ENCODE measurements around the gene TIMMDC1. TPM values are rescaled to one million over a fixed set of nuclear protein-coding genes. Genes with fewer than 3 reads are reported as not detected.

Gene TIMMDC1
- total RNA-seq, 4 donors from 2014 or later: 25.7 to 50.8 (median 35.0) TPM

DNA sequence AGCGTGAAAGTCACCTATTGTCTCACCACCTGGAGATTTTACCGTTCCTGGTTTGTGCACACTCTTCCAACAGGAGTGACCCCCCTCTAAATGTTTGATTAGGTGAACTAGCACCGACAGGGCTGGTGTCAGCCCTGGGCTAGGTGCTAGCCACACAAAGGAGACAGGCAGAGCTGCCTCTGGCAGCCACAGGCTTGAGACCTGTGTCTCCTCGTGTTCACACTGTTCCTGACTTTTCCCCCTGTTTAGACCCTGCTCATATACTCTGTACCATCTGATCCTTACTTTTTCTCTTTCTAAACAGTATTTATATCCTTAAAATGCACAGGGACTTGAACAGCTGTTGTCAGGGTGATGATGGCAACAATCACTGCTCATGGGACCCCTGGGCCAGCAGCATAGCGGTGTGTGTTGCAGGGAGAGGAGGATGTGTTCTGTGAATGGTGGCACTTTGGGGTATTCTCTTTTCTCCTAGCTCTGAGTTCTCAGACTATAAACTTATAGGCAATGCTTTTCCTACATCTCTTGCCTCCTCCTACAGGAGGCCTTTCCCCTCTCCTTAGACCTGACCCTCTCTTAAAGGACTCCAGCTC is 55.6 kb downstream of the TIMMDC1 start:
- in situ Hi-C loops (cut with MboI; ENCODE audit: low pct_ligation_motif_present in 1 of 4, low pct_unique_long_range_greater_than_20kb in 1 of 4, low sequenced_read_pairs in 3 of 4) (no loop called here), intact Hi-C loops (cut with DNase I; ENCODE audit: low total_unique reads) (no loop called here)
- no peaks in the 10 kb centered on the region for H3K27me3 ChIP-seq
- H3K27ac ChIP-seq: no peak overlapping the region
- WGBS, 2 donors (ENCODE audit: low coverage in 1 of 2): 62 to 89% methylated on average over 3 to 5 of the region's 5 CpGs
- H3K4me1 ChIP-seq: no peaks in the 10 kb centered on the region
- DNase-seq: no peak
- H3K4me3 ChIP-seq: no peak overlapping the region
- no peaks in the 10 kb centered on the region for H3K9me3 ChIP-seq
- TF ChIP-seq, protein P1, sequence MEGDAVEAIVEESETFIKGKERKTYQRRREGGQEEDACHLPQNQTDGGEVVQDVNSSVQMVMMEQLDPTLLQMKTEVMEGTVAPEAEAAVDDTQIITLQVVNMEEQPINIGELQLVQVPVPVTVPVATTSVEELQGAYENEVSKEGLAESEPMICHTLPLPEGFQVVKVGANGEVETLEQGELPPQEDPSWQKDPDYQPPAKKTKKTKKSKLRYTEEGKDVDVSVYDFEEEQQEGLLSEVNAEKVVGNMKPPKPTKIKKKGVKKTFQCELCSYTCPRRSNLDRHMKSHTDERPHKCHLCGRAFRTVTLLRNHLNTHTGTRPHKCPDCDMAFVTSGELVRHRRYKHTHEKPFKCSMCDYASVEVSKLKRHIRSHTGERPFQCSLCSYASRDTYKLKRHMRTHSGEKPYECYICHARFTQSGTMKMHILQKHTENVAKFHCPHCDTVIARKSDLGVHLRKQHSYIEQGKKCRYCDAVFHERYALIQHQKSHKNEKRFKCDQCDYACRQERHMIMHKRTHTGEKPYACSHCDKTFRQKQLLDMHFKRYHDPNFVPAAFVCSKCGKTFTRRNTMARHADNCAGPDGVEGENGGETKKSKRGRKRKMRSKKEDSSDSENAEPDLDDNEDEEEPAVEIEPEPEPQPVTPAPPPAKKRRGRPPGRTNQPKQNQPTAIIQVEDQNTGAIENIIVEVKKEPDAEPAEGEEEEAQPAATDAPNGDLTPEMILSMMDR (IDR thresholded peaks at IDR 0.05): no peak
- TF ChIP-seq POLR2AphosphoS5 (IDR thresholded peaks at IDR 0.05): no peak
- H3K36me3 ChIP-seq: no peaks in the 10 kb centered on the region

DNA sequence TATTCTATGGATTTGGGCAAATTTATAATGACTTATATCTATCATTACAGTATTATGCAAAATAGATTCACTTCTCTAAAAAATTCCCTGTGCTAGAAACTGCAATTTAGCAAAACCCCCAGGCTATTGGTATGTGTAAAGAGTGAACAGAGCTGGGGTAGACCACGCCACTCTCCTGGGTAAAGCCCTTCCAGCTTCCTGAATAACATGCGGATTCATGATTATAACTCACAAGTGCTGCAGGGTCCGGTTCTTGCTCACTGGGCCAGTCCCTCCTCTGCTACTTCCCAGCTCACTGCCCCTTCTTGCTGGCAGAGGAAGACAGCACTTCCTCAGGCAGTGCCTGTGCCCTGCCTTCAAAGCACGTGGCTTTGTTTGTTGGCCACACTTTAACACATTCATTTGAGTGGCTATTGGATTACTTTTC is 57.0 kb downstream of the TIMMDC1 start:
- TF ChIP-seq, protein P1 (IDR thresholded peaks at IDR 0.05): no peak
- no peaks in the 10 kb centered on the region for H3K27me3 ChIP-seq
- WGBS, 2 donors (ENCODE audit: low coverage in 1 of 2): 0 to 70% methylated on average over 1 to 4 of the region's 4 CpGs
- no peaks in the 10 kb centered on the region for H3K36me3 ChIP-seq
- intact Hi-C loops (cut with DNase I; ENCODE audit: low total_unique reads) (no loop called here), in situ Hi-C loops (cut with MboI; ENCODE audit: low pct_ligation_motif_present in 1 of 4, low pct_unique_long_range_greater_than_20kb in 1 of 4, low sequenced_read_pairs in 3 of 4) (no loop called here)
- H3K4me1 ChIP-seq: no peaks in the 10 kb centered on the region
- DNase-seq: no peak
- H3K9me3 ChIP-seq: no peaks in the 10 kb centered on the region
- no peak overlapping the region for H3K4me3 ChIP-seq
- H3K27ac ChIP-seq: no peak overlapping the region

DNA sequence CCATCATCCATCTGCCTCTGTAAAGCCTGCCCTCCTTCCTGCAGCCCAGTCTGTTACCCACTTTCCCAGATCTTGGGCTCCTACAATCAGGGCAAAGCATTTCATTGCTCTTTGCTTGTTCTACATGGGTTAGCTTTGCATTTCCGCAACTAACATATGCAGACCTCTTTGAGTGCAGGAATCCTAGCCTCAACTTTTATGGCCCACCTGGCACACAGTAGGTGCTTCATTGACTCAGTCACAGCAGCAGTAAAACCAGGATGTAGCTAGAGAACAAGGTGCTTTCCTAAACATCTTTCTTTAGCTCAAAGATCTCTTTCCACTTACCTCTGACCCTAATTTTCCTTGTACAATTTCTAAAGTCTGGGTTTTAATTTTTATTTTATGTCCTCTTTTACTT is 57.6 kb downstream of the TIMMDC1 start:
- no peaks in the 10 kb centered on the region for H3K27me3 ChIP-seq
- 82% methylated on average over 1 of the region's 1 CpG; no CpG with 5 or more reads in 1 of the 2 donors for WGBS, 2 donors (ENCODE audit: low coverage in 1 of 2)
- intact Hi-C loops (cut with DNase I; ENCODE audit: low total_unique reads): no loop called here
- in situ Hi-C loops (cut with MboI; ENCODE audit: low pct_ligation_motif_present in 1 of 4, low pct_unique_long_range_greater_than_20kb in 1 of 4, low sequenced_read_pairs in 3 of 4): no loop called here
- no peaks in the 10 kb centered on the region for H3K9me3 ChIP-seq
- no peak for TF ChIP-seq EP300 (IDR thresholded peaks at IDR 0.05; ENCODE audit: low read depth)
- TF ChIP-seq POLR2A (IDR thresholded peaks at IDR 0.05): no peak
- TF ChIP-seq POLR2AphosphoS5 (IDR thresholded peaks at IDR 0.05): no peak
- TF ChIP-seq, protein P1 (IDR thresholded peaks at IDR 0.05): no peak
- no peak for DNase-seq
- no peaks in the 10 kb centered on the region for H3K36me3 ChIP-seq
- no peak overlapping the region for H3K27ac ChIP-seq
- H3K4me1 ChIP-seq: no peaks in the 10 kb centered on the region
- H3K4me3 ChIP-seq: no peak overlapping the region

DNA sequence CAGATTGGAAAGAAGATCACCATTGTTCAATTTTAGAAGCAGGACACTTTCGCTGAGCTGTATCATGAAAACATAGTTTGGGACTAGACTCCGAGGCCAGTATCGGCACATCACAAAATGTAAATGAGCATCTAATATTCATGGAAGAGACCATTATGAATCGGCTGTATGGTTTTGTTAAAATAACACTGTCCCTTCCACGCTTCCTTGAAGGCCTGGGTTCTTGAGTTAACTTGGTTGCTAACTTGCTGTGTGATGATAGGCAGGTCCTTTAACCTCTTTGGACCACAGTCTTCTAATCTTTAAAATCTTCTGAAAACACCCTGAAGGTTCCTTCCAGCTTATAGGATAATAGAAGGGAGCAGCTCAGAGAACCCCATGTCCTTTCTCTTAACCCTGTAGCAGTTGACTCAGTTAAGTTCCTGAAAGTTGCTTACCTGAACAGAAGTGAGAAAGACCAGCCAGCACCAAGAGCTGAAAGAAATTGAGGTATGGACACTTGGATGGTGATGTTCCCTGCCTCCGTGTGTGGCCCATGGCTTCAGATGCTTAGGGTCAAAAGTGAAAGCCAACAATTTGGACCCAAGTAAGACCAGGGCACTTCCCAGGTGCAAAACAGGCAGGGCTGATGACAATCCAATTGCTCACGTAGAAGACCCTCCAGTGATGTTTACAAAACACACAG is 59.0 kb downstream of the TIMMDC1 start:
- in situ Hi-C loops (cut with MboI; ENCODE audit: low pct_ligation_motif_present in 1 of 4, low pct_unique_long_range_greater_than_20kb in 1 of 4, low sequenced_read_pairs in 3 of 4): no loop called here
- H3K36me3 ChIP-seq: no peaks in the 10 kb centered on the region
- DNase-seq: no peak
- no peaks in the 10 kb centered on the region for H3K4me1 ChIP-seq
- no peak for TF ChIP-seq POLR2A (IDR thresholded peaks at IDR 0.05)
- TF ChIP-seq POLR2AphosphoS5 (IDR thresholded peaks at IDR 0.05): no peak
- no peak for TF ChIP-seq EP300 (IDR thresholded peaks at IDR 0.05; ENCODE audit: low read depth)
- TF ChIP-seq, protein P1 (IDR thresholded peaks at IDR 0.05): no peak
- no peaks in the 10 kb centered on the region for H3K9me3 ChIP-seq
- no peak overlapping the region for H3K27ac ChIP-seq
- intact Hi-C loops (cut with DNase I; ENCODE audit: low total_unique reads): no loop called here
- no peaks in the 10 kb centered on the region for H3K27me3 ChIP-seq
- 69 to 81% methylated on average over 7 of the region's 7 CpGs for WGBS, 2 donors (ENCODE audit: low coverage in 1 of 2)
- H3K4me3 ChIP-seq: no peak overlapping the region

Measured in transverse colon (tissue), 4 donors.